Measurements from ENCODE around the gene RPN2. TPM values are rescaled to one million over a fixed set of nuclear protein-coding genes. Genes with fewer than 3 reads are reported as not detected.

Gene RPN2
- total RNA-seq, 1 experiment from 2014 or later: 257 TPM

- no peaks in the 10 kb centered on the region for H3F3A ChIP-seq (ENCODE audit: low read length, unreplicated experiment)
- H3K4me3 ChIP-seq (ENCODE audit: low read length): no peak overlapping the region
- H3K9me2 ChIP-seq (replicated peaks; ENCODE audit: low read length): no peaks in the 10 kb centered on the region
- H3K79me2 ChIP-seq (ENCODE audit: low read length): no peaks in the 10 kb centered on the region
- BruUV-seq (replicated peaks): no TSS peak
- ATAC-seq (no peak), DNase-seq (no peak)
- intact Hi-C loops (cut with micrococcal nuclease): no loop called here
- no peaks in the 10 kb centered on the region for H3K9me3 ChIP-seq (ENCODE audit: low read length)
- TF ChIP-seq CTCF (conservative IDR thresholded peaks at IDR 0.05; ENCODE audit: low read depth, low read length) (no peak), EZH2phosphoT487 (IDR thresholded peaks at IDR 0.05; ENCODE audit: borderline replicate concordance, low read length) (no peak), EZH2 (IDR thresholded peaks at IDR 0.05; ENCODE audit: low read length, unreplicated experiment) (no peak)
- peaks cover 14% of the 10 kb centered on the region for H3K4me1 ChIP-seq (ENCODE audit: insufficient read depth, low read length)
- no peak overlapping the region for H3K27ac ChIP-seq (ENCODE audit: low read length)
- no peak overlapping the region for H3K9ac ChIP-seq (ENCODE audit: low read length)
- H3K4me2 ChIP-seq (ENCODE audit: low read length): no peak overlapping the region
- no peaks in the 10 kb centered on the region for H4K20me1 ChIP-seq (ENCODE audit: low read length)
- H3K36me3 ChIP-seq (ENCODE audit: low read depth, low read length): no peaks in the 10 kb centered on the region
- POLR2A ChIA-PET (ENCODE audit: unreplicated experiment): no interaction called here
- CTCF ChIA-PET: no interaction called here
- H3K27me3 ChIP-seq (ENCODE audit: low read length): peaks cover 15% of the 10 kb centered on the region
- H2AFZ ChIP-seq (ENCODE audit: low read length): no peak overlapping the region
These were observed 84.6 kb downstream of the RPN2 start for GRCh38 chr20:37263686-37264085.

- Histone ChIP-seq H3K27me3 (ENCODE audit: low read length) (peaks cover 15% of the 10 kb centered on the region), H3K9ac (ENCODE audit: low read length) (no peak overlapping the region), H3K27ac (ENCODE audit: low read length) (no peak overlapping the region), H3K9me2 (replicated peaks; ENCODE audit: low read length) (no peaks in the 10 kb centered on the region), H3K36me3 (ENCODE audit: low read depth, low read length) (no peaks in the 10 kb centered on the region), H3K9me3 (ENCODE audit: low read length) (no peaks in the 10 kb centered on the region), H3K79me2 (ENCODE audit: low read length) (no peaks in the 10 kb centered on the region), H2AFZ (ENCODE audit: low read length) (no peak overlapping the region), H4K20me1 (ENCODE audit: low read length) (no peaks in the 10 kb centered on the region), H3K4me1 (ENCODE audit: insufficient read depth, low read length) (peaks cover 14% of the 10 kb centered on the region), H3K4me3 (ENCODE audit: low read length) (no peak overlapping the region), H3K4me2 (ENCODE audit: low read length) (no peak overlapping the region), H3F3A (ENCODE audit: low read length, unreplicated experiment) (no peaks in the 10 kb centered on the region)
- POLR2A ChIA-PET (ENCODE audit: unreplicated experiment): interaction anchor here (0.6 kb wide), 1 partner anchor 30 kb away, joined by 3 read pairs; no protein-coding TSS in a partner anchor
- DNase-seq (no peak), ATAC-seq (no peak)
- intact Hi-C loops (cut with micrococcal nuclease): loop anchor here (5.0 kb wide), 1 partner anchor 68 kb away; no protein-coding TSS in a partner anchor
- no TSS peak for BruUV-seq (replicated peaks)
- TF ChIP-seq EZH2 (IDR thresholded peaks at IDR 0.05; ENCODE audit: low read length, unreplicated experiment): no peak
- no peak for TF ChIP-seq EZH2phosphoT487 (IDR thresholded peaks at IDR 0.05; ENCODE audit: borderline replicate concordance, low read length)
- TF ChIP-seq CTCF (conservative IDR thresholded peaks at IDR 0.05; ENCODE audit: low read depth, low read length): no peak
- CTCF ChIA-PET: interaction anchor here (0.5 to 0.6 kb wide), 2 partner anchors 69 to 271 kb away, joined by 3 read pairs; no protein-coding TSS in a partner anchor
These were observed 86.0 kb downstream of the RPN2 start for GRCh38 chr20:37265152-37265551.

DNA sequence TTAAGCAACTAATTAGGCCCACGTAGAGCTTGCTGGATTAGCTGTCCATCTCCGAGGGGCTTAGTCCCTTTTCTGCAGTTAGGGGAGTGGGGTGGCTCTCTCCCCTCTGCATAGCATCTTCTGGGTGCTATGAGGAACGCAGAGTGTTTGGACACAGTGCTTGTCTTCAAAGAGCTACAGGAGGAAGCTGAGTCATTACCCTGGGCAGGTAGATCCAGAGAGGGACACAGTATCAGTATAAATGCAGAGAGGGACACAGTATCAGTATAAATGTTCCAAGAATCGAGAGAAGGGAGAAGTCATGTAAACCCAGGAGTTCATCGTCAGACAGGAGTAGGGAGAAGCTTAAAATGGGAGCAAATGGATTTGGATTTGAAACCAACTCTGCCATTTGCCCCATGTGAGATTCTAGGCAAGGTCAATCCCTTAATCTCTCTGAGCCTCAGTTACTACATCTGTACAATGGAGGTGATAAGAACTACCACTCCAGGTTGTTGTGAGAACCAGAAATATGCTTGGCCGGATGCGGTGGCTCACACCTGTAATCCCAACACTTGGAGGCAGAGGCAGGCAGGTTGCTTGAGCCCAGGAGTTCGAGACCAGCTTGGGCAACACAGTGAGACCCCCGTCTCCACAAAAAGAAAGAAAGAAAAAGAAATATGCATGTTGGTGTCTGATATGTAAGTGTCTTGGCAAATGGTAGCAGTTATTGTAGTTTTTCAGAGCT lies 88.0 kb downstream of the RPN2 start:
- BruUV-seq (replicated peaks): no TSS peak
- DNase-seq: peak; percentile 43
- no peaks in the 10 kb centered on the region for H3F3A ChIP-seq (ENCODE audit: low read length, unreplicated experiment)
- peaks cover 14% of the 10 kb centered on the region for H3K4me1 ChIP-seq (ENCODE audit: insufficient read depth, low read length)
- CTCF ChIA-PET: interaction anchor here (0.6 to 1.1 kb wide), 3 partner anchors 222 to 1156 kb away, joined by 3 to 9 read pairs (median 6); no protein-coding TSS in a partner anchor
- no peaks in the 10 kb centered on the region for H3K9me3 ChIP-seq (ENCODE audit: low read length)
- no peak overlapping the region for H3K9ac ChIP-seq (ENCODE audit: low read length)
- TF ChIP-seq EZH2phosphoT487 (IDR thresholded peaks at IDR 0.05; ENCODE audit: borderline replicate concordance, low read length): no peak
- no peak for TF ChIP-seq CTCF (conservative IDR thresholded peaks at IDR 0.05; ENCODE audit: low read depth, low read length)
- TF ChIP-seq EZH2 (IDR thresholded peaks at IDR 0.05; ENCODE audit: low read length, unreplicated experiment): no peak
- no peaks in the 10 kb centered on the region for H3K36me3 ChIP-seq (ENCODE audit: low read depth, low read length)
- POLR2A ChIA-PET (ENCODE audit: unreplicated experiment): interaction anchor here (0.6 kb wide), 1 partner anchor 285 kb away, joined by 8 read pairs; no protein-coding TSS in a partner anchor
- no peak overlapping the region for H2AFZ ChIP-seq (ENCODE audit: low read length)
- H3K4me3 ChIP-seq (ENCODE audit: low read length): no peak overlapping the region
- H4K20me1 ChIP-seq (ENCODE audit: low read length): no peaks in the 10 kb centered on the region
- H3K79me2 ChIP-seq (ENCODE audit: low read length): no peaks in the 10 kb centered on the region
- 0 out of 2 replicates have a peak overlapping the region, but pooled peaks have one; percentile 1 for H3K4me2 ChIP-seq (ENCODE audit: low read length)
- intact Hi-C loops (cut with micrococcal nuclease): loop anchor here (5.0 kb wide), 1 partner anchor 70 kb away; no protein-coding TSS in a partner anchor
- ATAC-seq: peak; percentile 45
- no peaks in the 10 kb centered on the region for H3K9me2 ChIP-seq (replicated peaks; ENCODE audit: low read length)
- no peaks in the 10 kb centered on the region; the same call in 1 of the 2 replicates for H3K27me3 ChIP-seq (ENCODE audit: low read length)
- H3K27ac ChIP-seq (ENCODE audit: low read length): no peak overlapping the region

Measured in PC-3 (cell line).